GM12801 (cell line): Measurements from ENCODE around the gene SCAPER.

ENCODE experiments used
- CTCF ChIP-seq: IDR thresholded peaks from one replicate; pipeline ENCODE4 v1.5.1; 2011; ENCODE audit warnings: control low read depth; ENCODE audit not compliant: insufficient read length; ENCODE audit errors: extremely low read depth

The SCAPER gene

DNA sequence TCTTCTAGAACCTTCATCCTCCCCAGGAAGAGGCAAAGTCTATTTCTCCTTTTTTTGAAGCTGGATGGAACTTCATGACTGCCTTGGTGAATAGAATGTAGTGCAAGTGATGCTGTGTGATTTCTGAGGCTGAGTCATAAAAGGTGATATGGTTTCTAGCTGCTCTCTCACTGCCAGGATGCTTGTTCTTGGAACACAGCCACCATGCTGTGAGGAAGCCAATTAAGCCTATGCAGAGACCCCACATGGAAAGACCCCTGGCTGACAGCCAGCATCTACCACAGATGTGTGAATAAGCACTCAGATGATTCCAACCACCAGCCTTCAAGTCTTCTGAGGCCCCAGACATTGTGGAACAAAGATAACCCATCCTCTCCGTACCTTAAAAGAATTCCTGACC, 511.5 kb downstream of the SCAPER start:
- no peak for TF ChIP-seq CTCF

DNA sequence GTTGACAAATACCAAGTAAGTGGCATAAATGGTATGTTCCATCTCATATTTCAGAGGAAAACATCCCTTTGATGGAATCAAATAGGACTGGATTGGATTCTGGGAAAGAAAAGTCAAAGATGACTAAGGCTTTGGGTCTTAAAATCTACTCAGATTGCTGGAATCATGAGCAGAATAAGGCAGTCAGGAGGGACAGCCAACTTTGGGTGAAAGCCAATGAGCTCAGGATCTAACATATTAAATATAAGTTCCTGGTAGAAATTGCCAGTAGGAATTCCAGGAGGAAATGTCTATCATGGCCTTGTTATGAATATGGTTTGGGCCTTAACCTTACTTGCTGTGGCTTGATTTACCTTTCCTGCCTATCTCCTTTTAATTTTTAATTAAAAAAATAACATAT, 513.3 kb downstream of the SCAPER start:
- no peak for TF ChIP-seq CTCF

DNA sequence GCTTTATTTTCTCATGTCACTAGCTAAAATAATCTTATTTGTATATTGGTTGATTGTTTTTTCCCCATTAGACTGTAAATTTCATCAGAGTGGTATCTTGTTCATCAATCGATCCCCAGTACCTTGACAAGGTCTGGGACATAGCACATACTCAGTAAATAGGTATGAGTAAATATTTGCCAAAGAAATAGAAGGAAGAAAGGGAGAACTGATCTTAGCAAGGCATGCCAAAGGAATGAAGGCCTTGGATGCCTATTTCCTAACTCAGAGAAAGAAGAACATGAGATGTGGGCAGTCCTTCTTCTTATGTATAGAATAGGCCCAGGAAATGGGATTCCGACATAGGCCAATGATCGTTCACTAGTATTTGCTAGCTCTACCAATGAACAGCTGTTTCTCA, 513.8 kb downstream of the SCAPER start:
- no peak for TF ChIP-seq CTCF

- no peak for TF ChIP-seq CTCF
Observed at GRCh38 chr15:76390571-76390970, 514.6 kb downstream of the SCAPER start.

DNA sequence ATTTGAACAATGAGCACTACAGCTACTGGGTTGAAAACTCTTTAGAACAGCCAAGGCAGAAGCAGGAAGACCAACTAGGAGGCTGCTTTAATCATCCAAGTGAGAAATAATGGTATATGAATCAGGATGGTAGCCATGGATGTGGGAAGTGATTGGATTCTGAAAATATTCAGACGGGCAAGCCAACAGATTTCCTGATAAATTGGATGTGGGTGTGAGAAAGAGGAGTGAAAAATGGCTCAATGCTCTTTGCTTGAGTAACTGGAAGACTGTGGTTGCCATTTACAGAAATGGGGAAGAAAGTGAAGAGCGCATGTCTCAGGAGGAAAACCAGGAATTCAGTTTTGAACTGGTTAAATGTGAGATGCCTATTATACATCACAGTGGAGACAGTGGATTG, 518.2 kb downstream of the SCAPER start:
- TF ChIP-seq CTCF = no peak

GRCh38 chr15:76386178-76386577, 519.0 kb downstream of the SCAPER start:
- TF ChIP-seq CTCF = no peak

DNA sequence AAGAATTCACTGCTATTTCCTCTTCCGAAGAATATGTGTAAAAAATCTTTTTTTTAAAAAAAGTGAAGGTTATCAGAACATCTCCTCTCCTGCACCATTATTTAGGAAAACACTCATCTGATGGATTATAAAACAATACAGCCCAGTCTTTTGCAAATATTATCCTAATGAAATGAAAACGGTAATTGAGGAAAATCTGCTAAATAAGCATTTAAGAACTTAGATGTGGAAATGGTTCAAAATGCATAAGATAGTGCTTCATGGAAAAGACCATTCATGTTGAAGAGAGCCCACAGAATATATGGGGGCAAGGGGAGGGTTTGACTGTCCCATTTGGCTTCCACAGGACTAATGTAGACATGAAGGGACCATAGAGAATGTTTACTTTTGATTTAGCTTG, 520.7 kb downstream of the SCAPER start:
- TF ChIP-seq CTCF = no peak
